ENCODE measurements around the gene TSTD2.
"Not testable (repeated sequence)": the region's sequence is repeated elsewhere in the genome, so short reads cannot be mapped to it uniquely, and the experiment has no call there.

Gene TSTD2

DNA sequence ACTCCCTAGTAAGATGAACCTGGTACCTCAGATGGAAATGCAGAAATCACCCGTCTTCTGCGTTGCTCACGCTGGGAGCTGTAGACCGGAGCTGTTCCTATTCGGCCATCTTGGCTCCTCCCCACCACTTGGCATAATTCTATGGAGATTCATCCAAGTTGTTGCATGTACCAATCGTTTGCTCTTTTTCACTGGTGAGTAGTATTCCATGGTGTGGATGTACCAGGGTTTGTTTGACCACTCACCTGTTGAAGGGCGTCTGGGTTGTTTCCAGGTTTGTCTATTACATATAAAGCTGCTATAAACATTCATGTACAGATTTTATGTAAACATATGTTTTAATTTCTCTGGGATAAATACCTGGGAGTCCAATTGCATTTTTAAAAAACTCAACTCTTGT is 46.3 kb downstream of the TSTD2 start:
- DNase-seq (ENCODE audit: low spot score), result not testable (repeated sequence)

DNA sequence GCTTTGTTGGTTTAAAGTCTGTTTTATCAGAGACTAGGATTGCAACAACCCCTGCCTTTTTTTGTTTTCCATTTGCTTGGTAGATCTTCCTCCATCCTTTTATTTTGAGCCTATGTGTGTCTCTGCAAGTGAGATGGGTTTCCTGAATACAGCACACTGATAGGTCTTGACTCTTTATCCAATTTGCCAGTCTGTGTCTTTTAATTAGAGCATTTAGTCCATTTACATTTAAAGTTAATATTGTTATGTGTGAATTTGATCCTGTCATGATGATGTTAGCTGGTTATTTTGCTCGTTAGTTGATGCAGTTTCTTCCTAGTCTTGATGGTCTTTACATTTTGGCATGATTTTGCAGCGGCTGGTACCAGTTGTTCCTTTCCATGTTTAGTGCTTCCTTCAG is 48.4 kb downstream of the TSTD2 start:
- DNase-seq (ENCODE audit: low spot score), result not testable (repeated sequence)

DNA sequence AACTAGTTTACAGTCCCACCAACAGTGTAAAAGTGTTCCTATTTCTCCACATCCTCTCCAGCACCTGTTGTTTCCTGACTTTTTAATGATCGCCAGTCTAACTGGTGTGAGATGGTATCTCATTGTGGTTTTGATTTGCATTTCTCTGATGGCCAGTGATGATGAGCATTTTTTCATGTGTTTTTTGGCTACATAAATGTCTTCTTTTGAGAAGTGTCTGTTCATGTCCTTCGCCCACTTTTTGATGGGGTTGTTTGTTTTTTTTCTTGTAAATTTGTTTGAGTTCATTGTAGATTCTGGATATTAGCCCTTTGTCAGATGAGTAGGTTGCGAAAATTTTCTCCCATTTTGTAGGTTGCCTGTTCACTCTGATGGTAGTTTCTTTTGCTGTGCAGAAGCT is 51.6 kb downstream of the TSTD2 start:
- DNase-seq (ENCODE audit: low spot score), result not testable (repeated sequence)

DNA sequence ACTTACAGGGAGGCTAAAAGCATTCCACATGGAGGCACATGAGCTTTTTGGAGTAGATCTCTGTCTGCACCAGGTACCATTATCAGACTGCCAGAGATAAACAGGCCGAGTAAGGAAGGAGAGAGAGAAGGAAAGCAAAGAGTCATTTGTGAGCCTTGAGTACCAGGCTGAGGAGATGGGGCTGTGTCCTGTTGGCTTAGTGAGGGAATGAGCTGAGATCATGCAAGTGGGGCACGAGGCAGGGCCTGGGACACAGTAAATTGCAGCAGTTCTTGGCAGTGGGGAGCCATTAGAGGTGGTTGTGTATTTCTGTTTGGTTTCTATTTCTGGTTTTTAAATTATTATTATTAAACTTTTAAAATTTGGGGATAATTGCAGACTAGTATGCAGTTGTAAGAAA is 53.3 kb downstream of the TSTD2 start:
- no peak for DNase-seq (ENCODE audit: low spot score)

DNA sequence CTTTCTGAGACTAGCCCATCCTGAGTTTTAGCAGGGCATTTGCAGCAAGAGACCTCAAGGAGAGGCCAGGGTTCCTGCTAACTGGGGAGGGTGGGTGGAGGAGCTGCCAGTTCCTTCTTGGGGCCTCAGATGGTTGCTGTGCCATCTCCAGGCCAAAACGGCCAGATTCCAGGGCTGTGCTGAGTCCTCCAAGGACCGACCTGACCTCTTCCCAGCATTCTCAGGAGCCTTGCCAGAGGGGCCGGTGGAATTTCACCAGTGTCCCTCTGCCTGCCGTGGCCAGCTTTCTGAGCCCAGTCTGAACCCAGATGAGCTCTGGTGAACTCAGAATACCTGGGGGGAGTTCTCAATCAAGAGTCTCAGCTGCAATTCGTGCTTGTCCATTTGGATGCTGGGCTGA is 54.3 kb downstream of the TSTD2 start:
- DNase-seq (ENCODE audit: low spot score), result no peak

DNA sequence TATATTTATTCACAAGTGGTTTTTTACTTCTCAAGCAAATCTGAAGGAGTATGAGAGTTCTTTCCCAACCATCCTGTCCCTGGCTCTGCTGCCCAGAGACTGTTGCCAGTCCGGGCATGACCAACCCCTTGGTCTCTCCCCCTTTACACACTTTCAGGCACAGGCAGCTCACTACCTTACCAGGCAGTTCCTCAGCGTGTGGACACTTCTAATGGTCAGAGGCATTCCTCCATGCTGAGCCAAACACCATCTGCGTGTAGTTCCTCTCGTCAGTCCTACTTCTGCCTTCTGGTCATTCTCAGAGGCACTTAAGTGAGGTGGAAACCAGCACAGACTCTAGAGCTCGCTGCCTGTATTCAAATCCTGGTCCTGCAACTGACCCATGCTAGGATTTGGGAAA is 56.1 kb downstream of the TSTD2 start:
- no peak for DNase-seq (ENCODE audit: low spot score)

DNA sequence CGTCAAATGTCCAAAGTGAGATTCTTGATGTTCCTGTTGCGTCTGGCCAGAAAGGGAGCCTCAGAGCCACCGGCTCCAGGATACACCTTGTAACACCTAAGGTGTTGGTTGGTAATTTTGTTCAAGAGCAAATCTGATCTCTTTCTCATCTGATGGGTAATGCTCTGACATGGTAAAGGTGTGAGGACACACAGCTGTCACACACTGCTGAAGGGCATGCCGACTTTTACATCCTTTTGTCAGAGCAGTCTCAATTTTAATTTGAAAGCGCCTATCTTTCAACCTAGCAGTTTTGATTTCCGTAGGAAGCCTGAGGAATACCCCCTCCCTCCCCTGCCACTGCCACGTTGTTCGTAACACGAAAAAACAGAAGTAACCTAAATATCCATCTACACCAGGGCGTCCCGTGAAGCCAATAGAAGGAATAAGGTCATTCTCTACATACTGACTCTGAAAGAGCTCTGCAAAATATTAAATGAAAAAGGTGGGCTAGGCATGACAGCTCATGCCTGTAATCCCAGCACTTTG is 57.4 kb downstream of the TSTD2 start:
- no peak for DNase-seq (ENCODE audit: low spot score)

DNA sequence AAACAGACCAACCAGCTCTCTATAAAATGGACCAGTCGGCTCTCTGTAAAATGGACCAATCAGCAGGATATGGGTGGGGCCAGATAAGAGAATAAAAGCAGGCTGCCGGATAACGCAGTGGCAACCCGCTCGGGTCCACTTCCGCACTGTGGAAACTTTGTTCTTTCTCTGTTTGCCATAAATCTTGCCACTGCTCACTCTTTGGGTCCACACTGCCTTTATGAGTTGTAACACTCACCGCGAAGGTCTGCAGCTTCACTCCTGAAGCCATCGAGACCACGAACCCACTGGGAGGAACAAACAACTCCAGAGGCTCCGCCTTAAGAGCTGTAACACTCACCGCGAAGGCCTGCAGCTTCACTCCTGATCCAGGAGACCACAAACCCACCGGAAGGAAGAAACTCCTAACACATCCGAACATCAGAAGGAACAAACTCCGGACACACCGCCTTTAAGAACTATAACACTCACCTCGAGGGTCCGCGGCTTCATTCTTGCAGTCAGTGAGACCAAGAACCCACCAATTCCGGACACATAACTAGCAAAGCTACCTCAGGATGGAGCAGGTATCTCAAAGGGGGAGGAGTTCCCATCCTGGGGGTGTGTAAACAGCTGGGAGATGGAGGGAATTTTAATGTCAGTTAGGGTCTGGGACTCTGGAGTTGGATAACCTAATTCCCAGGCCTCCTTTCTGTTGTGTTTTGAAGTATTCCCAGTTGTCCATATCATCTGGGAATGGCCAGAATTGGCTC is 58.1 kb downstream of the TSTD2 start:
- peak; percentile 4 for DNase-seq (ENCODE audit: low spot score)

DNA sequence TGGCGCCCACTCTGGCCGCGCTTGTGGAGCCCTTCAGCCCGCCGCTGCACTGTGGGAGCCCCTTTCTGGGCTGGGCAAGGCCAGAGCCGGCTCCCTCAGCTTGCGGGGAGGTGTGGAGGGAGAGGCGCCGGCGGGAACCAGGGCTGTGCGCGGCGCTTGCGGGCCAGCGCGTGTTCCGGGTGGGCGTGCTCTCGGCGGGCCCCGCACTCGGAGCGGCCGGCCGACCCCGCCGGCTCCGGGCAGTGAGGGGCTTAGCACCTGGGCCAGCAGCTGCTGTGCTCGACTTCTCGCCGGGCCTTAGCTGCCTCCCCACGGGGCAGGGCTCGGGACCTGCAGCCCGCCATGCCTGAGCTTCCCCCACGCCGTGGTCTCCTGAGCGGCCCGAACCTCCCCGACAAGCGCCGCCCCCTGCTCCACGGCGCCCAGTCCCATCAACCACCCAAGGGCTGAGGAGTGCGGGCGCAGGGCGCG is 59.0 kb downstream of the TSTD2 start:
- DNase-seq (ENCODE audit: low spot score), result not testable (repeated sequence)

DNA sequence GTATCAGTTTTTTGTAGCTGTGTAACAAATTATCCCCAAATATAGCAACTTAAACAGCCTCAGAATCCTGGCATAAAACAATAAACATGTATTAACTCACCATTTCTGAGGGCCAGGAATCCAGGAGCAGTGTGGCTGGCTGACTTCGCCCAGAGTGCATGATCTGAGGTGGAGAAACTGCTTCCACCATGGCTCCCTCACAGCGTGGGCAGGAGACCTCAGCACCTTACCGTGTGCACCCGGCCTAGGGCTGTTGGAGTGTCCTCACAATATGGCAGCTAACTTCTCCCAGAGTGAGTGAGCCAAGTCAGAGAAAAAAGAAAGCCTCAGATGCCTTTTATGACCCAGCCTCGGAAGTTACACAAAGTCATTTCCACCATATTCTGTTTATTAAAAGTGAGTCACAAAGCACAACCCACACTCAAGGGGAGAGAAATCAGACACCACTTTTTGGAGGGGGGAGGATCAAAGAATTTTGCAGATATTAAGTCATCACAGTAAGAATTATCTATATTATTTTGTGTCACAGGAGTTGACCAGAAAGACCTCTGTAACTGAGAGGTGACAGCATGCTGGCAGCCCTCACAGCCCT is 59.6 kb downstream of the TSTD2 start:
- no peak for DNase-seq (ENCODE audit: low spot score)

DNA sequence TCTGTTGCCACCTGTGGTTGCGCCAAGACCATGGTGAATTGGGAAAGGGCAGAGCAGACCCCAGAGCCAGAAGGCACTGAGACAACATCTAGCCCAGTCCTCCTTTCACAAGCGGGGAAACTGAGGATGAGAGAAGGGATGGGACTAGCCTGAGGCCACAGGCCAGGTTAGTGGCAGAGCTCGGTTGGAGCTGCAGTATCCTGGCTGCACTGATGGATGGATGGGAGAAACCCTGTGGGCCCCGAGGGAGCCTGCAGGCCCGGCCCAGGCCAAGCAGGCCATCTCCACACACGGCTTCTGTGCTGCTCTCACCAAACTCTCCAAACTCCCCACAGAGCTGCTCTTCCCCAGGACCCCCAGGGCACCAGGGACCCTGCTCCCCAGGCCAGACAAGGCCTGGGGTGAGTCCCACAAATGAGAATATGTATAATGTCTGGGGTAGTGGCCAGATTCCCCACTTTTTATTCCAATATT is 60.2 kb downstream of the TSTD2 start:
- DNase-seq (ENCODE audit: low spot score), result no peak

DNA sequence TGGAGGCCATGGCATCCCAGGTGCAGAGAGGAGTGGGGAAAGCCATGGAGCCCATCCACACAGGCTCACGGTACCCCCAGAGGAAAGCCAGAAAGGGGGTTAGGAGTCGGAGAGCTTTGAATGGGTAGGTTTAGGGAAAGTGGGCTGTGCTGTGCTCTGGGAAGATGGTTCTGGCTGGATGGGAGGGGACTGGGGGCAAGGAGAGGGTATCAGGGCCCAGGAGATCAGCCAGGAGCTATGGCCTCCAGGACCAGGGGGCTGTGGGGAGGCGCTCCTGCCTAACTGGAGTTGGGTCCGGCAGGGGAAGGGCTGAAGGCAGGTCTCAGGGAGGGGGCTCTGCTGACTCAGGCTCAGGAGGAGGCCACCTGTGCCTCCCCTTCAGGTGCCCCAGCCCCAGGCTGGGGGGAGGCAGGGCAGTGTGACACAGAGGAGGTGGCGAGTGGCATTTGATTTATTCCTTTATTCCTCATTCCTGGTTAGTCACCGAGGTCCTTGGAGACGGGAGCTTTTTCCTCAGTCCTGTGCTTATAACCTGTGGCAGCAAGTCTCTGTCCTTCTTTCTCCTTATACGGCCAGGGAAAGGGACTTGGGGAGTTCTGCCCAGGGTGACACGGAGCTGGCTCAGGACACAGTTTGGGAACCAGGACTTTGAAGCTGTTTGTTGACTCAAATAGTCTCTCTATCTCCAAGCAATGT is 60.8 kb downstream of the TSTD2 start:
- DNase-seq (ENCODE audit: low spot score), result no peak

DNA sequence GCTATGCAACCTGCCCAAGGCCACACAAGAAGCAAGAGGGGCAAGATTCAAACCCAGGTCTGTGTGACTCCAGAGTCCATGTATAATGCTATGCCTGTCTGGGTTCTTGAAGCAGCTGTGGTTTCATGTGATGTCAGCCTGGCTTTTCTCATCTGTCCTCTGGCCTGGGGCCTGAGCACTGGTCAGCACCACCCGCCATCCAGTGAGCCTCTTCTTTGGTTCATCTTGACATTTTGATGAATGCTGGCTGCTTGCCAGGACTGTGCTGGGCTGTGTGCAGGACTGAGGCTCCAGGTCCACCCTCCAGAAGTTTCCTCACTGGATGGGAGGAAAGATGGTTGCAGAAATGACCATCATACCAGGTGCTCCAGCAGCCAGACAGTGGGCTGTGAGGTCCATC is 61.5 kb downstream of the TSTD2 start:
- no peak for DNase-seq (ENCODE audit: low spot score)

DNA sequence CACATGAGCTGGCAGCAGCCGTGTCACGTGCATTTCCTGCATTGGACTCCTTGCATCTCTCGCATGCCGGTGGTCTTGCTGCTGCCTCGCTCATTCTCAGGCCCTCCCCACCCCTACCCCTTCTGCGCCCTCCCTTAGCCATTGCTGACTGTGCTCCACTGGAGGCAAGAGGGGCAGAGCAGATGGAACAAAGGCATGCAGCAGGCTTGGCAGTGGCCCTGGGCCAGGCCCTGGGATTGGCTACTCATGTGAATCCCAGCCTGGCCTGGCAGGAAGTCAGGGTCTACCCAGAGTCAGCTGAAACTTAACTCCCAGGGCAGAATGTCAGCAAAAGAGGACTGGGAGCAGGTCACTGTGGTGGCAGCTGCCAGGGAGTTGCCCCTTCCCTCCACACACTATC is 62.3 kb downstream of the TSTD2 start:
- DNase-seq (ENCODE audit: low spot score), result no peak

DNA sequence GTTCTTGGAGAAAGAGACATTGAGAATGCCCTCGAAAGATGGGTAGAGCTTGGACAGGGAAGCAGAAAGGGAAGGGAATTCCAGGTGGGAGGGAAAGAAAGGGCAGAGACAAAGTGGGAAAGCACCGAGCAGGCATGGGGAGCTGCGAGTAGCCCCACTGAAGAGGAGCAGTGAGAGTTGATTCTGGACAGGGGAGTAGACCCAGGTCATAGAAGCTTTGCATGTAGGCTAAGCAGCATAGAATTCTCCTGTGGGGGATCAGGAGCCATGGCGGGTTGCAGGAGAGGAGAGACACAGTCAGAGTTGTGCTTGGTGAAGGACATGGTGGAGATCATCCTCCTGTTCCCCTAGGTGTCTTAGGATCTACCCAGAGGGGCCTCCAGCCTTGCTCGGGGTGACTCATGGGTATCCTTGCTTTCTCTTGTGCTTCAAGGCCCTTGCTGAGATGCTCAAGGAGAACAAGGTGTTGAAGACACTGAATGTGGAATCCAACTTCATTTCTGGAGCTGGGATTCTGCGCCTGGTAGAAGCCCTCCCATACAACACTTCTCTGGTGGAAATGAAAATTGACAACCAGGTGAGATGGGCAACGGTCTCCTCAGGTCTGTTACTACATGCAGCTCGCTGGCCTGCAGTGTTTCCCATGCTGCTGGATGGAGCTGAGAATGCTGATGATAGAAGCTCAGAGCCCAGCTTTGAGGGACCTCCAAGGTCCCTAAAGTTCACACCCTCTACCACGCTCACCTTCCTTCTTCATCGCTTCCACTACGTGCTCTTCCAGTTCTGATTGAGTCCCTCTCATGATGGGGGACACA is 64.5 kb downstream of the TSTD2 start:
- no peak for DNase-seq (ENCODE audit: low spot score)

DNA sequence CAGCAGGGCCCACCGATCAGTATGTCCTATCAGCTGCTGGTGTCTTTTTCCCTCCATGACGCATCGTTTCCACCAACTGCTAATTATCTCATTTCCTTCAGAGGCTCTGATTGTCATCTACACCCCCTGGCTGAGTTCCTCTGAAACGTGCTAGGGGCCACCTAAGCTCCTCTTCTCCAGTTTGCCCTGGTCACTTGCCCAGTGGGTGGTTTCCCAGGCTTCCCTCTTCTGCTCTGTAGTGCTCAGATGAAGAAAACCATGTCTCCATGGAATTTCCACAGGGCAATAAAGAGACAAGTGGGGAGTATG is 65.3 kb downstream of the TSTD2 start:
- DNase-seq (ENCODE audit: low spot score), result no peak

DNA sequence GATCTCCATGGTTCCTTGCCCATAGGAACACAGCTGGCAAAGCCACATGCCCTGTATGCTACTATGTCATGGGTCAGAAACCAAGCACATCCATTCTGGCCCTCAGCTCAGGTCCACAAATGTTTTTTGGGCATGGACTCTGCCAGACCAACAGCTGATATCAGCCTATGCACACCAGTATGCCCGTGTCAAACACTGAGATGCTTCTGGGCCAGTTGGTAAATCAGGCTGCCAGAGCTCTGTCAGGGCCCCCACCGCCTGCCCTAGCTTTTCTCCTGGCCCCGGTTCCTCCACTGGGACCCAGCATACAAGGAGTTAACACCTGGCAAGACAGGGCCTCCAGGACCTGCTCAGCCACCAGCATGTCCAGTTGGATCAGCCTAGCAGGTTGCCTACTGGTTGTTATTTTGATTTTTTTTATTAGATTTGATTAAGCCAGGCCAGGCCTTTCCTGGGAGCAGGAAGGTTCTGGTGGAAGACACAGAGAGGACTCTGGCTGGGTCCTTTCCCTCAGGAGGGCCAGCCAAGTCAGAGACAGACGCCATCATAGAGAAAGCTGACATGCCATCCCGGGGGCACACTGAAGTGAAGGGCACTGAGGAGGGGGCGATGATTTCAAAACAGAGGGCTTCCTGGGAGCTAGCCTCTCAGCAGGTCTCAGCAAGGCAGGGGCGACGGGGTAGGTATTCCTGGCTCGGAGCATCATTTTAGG is 65.8 kb downstream of the TSTD2 start:
- DNase-seq (ENCODE audit: low spot score), result no peak

DNA sequence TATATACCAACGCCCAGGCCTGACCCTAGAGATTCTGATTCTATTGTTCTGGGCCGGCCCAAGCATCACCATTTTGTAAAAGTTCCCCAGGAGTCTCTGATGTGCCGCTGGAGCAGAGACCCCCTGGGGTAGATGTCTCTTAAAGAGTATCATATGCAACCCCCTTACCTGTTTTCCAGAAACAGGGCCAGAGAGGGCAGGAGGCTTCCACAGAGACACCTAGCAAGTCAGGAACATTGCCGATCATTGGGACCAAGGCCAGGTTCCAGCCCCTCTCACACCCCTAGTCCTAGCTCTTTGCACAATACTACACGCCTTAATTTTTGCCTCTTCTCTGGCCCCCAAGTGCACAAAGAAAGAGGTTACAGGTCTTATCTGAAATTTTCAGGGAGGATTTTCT is 67.9 kb downstream of the TSTD2 start:
- DNase-seq (ENCODE audit: low spot score), result no peak

DNA sequence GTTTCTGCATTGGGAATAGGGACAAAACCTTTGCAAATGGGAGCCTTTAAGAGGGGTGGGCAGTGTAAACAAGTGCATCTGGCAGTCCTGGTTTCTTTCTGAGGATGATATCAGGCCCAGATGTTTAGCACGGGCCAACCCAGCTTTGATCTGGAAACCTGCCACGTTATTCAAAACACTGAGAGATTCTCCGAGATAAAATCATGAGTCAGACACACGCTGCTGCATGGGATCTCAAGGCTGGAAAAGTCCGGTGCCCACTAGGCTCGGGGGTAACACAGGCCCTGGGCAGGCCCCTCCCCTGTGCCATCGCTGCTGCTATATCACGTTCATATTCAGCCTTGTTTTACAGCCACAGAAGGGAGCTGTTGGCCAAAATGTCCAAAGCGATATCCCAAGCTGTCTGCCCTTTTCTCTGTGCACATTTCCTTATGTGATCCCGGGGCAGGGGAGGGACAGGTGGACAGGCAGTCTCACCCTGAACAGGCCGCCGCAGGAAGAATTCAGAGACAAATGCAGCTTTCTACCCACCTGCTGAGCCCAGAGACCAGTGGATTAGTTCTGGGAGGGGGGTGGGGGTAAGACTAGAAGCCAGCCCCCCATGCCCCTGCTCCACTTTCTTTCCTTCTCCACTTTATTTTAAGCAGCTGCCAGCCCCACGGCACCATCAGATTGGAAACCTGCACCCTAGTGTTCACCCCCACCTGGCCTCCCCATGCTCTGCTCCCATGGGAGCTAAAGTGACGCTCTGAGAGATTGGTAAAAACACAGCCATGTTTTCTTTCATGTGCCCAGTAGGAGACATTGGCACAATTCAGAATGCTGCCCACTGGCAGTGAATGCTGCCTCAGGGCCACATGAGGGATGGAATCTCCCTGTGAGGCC is 68.6 kb downstream of the TSTD2 start:
- DNase-seq (ENCODE audit: low spot score), result no peak

DNA sequence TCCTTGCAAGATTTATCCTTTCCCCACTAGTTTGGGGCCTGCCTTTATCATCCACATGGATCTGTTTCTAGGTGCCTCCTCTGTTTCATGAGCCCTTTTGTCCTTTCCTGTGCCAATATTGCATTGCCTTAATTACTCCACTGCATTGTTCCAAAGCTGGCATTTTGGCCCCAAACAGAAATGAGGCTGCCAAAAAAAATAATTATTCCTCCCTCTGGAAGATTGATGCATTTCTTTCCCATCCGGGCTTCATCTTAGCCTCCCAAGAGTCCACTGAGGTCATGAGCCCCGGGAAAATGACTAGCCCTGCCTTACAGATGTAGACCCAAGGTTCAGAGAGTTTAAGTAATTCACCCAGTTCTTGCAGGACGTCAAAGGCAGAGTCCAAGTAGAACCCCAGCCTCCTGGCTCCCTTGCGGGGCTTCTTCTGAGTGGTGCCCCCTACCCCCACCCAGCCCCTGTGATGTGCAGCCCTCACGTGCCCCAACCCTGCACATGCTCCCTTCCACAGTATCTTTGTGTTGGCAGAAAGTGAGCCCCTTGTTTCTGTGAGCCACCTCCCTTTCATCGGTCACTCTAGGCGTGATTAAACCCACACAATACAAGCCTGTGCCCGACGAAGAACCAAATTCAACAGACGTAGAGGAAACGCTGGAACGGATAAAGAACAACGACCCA is 69.6 kb downstream of the TSTD2 start:
- DNase-seq (ENCODE audit: low spot score), result no peak

Measured in activated CD4-positive, alpha-beta T cell treated with anti-CD3 and anti-CD28 coated beads, Interleukin-2, Interleukin-4, amounts not matched to agents 100 ng/mL and 50 ng/mL, durations not matched to agents 16 hours and 8 hours (primary cell).